Fibroblast of skin of back (primary cell): ENCODE results near the gene IAH1. TPM values are rescaled to one million over a fixed set of nuclear protein-coding genes. Genes with fewer than 3 reads are reported as not detected.
A peak's percentile ranks its signal among the peaks of the same experiment; 100 is the strongest.

Experiments used
- DNase-seq: peaks from one replicate; pipeline ENCODE4 v3.0.0-alpha.2; 2013
- polyA plus RNA-seq, 2 experiments: library from polyadenylated mRNA; unstranded; fragments of 120-200 nt; gene quantifications; one replicate each; pipeline ENCODE4 v1.2.1, GENCODE V29; 2013; ENCODE audit not compliant: insufficient read length in 2 of 2

The IAH1 gene, protein sequence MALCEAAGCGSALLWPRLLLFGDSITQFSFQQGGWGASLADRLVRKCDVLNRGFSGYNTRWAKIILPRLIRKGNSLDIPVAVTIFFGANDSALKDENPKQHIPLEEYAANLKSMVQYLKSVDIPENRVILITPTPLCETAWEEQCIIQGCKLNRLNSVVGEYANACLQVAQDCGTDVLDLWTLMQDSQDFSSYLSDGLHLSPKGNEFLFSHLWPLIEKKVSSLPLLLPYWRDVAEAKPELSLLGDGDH
- 57.4 TPM for polyA plus RNA-seq (2013, experiment 1 of 2; ENCODE audit: insufficient read length)
- 77.7 TPM for polyA plus RNA-seq (2013, experiment 2 of 2; ENCODE audit: insufficient read length)

DNA sequence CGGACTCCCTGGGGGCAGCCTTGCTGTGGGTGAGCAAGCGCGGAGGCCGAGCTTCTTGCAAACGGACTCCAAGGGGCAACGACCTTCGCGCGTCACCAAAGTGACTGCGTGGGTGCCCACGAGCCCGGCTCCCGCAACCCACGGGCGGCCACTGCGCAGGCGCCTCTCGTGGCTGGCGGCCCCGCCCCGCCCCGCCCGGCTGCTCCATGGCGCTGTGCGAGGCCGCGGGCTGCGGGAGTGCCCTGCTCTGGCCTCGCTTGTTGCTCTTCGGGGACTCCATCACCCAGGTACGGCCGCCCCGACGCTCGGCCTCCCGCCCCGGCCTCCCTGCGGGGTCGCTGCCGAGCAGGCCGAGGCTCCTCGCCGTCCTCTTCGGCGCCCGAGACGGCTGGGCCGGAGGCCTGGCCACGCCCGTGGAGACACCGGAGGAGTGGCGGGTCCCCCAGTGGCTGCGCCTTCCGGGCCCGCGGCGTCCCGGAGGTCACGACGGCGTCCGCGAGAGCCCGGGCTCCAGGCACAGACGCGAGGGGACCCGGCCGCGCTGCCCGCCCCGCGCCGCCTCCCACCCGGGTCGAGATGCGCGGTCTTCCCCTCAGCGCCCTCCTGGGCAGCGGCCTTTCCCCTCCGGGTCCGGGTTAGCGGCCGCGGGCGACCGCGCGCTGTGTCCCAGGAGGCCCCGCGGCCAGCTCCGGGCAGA is at the start of gene IAH1:
Gene IAH1, plus strand, starts transcription at position 191 of the 697 bp plus-strand sequence. Its CDS starts 16 bp downstream, at position 207.
- DNase-seq, result peak; percentile 53

DNA sequence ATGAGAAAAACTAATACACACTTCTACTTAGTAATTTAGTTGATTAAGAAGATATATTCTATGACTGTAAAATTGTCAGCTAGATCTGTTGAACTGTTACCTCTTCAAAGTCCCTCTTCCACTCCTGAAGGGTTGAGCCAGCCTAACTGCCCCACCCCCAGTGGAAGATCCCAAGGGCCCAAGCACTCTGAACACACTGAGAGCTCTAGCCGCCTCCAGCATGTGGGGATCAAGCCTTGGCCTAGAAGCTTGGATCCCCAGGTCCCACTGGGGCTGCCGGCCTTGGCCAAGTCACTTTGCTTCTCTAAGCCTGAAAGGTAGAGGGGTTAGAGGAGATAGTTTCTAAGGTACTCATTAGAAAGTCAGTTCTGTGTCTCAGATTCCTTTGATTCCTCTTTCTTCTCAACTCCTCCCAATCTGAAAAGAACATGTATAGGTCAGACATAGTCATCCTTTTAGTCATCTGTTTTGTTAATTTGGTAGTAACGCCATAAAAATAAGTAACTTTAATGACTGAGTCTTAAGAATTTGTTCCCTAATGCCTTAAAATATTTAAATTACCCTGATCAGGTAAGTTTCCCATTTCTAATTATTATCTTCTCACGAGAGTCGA is 45.3 kb upstream of the IAH1 start:
- no peak for DNase-seq

DNA sequence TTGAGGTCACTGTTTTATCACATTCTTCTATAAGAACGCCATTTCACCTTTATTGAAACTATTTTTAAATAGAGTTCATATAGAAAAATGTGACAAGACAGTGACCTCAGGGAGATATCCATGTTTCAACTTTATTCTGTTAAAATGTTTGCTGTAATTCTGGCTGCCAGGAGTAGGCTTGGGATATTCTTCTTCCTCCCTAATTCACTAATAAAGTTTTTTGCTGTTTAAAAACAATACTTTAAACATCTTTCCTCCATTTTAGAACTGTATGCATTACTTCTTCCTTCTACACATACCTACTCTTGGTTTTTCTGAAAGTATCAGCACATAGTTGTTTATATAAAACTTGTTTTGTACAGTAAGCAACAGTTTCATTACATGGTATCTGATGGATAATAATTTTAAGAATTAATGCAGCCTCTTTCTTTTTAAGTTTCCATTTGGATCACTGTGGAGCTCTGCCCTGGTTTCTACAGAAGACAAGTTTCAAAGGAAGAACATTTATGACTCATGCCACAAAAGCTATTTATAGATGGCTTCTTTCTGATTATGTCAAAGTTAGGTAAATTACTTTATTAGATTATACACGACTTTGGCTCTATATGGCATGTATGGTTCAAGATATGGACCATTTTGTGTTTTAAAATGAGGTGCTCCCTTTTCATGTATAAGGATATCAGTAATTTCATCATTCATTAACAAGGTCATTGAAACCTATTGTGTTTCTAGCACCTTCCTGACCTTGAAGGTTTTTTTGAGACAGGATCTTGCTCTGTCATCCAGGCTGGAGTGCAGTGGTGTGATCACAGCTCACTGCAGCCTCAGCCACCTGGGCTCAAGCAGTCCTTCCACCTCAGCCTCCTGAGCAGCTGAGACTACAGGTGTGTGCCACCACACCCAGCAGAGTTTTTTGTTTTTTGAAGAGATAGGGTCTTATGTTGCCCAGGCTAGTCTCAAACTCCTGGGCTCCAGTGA is 43.7 kb upstream of the IAH1 start:
- peak; percentile 35 for DNase-seq

DNA sequence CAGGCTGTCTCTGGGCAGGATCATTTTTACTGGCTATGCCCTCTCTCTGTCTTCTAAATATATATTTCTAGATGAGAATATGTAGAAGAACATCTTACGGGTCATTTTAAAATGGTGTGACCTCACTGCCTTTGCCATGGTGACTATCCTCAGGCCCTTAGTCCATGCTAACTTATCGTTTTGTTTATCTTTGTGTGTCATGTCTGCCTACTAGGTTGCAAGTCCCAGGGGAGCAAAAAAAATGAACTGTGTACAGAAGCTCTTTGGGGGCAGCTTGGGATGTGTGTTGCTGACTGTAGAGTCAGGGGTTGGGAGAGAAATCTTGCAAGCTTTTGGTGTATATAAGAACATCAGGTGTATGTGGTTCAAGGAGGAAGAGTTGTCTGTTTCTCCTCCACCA is 39.9 kb upstream of the IAH1 start:
- peak; percentile 73 for DNase-seq

DNA sequence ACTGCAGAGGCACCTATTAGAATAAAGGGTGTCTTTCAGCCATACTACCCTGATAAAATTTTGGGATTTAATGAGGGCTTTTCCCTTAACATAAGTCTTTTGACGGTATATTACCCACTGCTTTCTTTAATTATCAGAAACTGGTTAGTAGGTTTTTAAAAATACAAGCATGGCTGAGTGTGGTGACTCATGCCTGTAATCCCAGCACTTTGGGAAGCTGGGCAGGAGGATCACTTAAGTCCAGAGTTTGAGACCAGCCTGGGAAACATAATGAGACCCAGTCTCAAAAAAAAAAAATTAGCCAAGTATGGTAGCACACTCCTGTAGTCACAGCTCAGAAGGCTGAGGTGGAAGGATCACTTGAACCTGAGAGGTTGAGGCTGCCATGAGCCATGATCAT is 34.8 kb upstream of the IAH1 start:
- DNase-seq, result peak; percentile 32

DNA sequence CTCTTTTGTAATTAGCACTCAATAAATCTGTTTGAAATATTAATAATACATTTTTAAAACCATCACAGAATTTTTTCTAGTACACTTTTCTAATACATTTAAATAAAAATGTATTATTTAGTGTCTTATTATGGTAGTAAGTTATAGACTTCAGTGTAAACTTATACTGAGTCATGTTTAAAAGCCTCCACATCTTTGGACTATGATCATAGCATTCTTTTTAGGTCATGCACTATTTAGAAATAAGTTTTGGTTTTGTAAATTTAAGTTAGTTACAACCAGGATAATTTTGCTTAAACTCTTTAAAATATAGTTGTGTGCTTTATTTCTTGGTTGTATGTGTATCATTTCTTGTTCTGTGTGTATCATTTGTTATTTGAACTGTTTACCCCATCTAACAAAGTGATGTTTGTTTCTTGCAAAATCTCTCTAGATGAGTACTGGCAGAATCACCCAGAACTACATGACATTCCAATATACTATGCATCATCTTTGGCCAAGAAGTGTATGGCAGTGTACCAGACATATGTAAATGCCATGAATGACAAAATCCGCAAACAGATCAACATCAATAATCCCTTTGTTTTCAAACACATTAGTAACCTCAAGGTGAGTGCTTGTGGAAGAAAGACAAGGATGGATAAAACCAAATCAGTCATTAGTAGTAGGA is 34.2 kb upstream of the IAH1 start:
- peak; percentile 59 for DNase-seq

DNA sequence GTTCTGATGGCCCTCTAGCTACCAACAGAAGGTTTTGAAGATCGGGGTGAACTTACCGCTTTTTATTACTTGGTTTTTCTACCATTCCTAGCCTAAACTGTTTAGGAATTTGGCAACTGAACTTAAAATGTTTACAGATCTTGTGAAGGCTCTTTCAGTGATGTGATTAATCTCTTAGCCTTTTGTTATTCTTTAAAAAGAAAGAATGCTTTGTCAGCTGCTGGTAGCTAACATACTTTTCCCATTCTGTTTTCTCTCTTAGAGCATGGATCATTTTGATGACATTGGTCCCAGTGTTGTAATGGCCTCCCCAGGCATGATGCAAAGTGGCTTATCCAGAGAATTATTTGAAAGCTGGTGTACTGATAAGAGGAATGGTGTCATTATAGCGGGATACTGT is 32.8 kb upstream of the IAH1 start:
- peak; percentile 30 for DNase-seq

DNA sequence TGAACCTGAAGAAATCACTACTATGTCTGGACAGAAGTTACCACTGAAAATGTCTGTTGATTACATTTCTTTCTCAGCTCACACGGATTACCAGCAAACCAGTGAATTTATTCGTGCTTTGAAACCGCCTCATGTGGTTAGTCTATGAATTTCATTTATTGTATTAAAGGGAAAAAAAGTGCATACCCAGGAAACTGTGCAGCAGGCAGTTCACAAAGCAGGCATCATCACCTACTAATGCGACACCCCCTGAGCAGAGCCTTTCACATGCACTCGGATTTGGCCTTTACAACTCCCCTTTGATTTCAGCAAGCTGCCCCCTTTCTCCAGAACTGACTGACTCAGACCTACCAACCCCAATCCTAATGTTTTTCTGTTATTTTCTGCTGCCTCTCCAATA is 30.8 kb upstream of the IAH1 start:
- DNase-seq, result no peak

DNA sequence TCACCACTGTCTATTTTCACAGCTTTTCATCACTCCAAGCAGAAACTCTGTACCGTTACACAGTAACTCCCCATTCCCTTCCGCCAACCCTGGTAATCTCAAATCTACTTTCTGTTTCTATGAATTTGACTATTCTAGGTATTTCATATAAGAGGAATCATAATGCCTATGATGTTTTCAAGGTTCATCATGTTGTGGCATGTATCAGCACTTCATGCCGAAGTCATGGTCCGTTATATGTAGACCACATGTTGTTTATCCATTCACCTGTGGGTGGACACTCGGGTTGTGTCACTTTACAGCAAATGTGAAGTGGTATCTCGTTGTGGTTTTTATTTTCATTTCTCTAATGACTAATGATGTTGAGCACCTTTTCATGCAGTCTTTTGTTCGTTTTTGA is 29.3 kb upstream of the IAH1 start:
- no peak for DNase-seq

DNA sequence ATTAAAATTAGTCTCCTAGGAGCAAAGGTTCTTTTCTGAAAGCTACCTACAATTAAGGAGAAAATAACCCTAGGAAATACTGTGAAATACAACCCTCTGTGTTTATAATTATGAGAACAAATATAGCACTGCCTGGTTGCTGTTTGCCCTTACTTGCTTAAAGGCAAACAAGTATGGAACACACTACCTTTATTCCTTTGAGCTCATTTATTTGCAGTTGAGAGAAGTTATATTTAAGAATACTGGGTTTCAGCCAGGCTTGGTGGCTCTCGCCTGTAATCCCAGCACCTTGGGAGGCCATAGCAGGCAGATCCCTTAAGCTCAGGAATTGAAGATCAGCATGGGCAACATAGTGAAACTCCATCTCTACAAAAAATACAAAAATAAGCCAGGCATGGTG is 23.1 kb upstream of the IAH1 start:
- no peak for DNase-seq

DNA sequence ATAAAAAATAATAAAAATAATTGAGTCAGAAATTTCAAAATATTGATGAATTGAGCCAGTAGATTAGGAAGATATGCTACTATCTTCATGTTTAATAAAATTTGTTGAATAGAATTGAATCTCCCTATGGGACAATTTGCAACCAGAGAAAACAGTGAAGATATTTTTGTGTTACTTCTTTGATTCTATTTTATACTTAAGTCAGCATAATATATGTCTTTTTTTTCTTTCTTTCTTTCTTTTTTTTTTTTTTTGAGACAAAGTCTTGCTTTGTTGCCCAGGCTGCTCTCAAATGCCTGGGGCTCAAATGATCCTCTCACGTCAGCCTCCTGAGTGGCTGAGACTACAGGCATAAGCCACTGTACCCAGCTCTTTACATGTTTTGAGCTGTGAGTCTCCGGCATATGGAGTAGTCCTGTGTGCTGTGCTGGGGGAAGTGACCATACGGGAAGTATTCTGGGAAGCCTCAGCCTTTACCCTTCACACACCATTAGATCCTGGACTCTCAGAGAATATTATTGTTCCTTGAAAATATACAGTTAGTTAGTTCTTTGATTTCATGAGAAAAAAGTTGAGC is 13.8 kb upstream of the IAH1 start:
- no peak for DNase-seq

DNA sequence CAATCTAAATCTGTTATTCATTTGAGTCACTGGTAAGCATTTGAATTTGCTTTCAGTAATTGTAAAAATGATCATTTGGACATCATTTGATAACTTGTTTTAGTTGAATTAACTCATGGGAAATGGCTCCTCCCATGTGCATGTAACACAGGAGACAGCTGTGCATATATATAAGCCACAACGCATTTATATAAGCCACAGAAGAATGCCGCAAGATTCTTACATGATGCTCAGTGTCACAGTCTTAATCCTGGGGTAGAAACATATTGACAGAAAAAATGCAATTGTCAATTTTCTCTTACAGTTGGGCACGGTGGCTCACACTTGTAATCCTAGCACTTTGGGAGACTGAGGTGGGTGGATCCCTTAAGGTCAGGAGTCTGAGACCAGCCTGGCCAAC is 13.3 kb upstream of the IAH1 start:
- no peak for DNase-seq

DNA sequence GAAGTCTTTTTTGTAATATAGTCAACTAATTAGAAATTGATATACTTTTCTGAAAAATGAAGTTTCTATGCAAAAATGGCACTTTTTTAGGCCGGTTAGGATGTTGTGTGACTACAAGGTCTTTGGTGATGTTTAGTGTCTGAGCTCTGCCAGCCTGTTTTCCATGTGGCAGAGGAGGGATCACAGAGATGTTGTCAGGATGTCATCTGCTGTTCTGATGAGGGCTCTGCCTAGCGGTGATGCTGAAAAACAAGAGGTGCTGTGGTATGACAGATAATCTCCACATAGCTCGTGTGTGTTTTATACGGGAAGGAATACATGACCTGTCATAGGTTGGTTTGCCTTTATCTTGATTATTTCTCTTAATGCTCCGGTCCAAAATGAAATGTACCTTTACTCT is 12.0 kb upstream of the IAH1 start:
- DNase-seq, result no peak

DNA sequence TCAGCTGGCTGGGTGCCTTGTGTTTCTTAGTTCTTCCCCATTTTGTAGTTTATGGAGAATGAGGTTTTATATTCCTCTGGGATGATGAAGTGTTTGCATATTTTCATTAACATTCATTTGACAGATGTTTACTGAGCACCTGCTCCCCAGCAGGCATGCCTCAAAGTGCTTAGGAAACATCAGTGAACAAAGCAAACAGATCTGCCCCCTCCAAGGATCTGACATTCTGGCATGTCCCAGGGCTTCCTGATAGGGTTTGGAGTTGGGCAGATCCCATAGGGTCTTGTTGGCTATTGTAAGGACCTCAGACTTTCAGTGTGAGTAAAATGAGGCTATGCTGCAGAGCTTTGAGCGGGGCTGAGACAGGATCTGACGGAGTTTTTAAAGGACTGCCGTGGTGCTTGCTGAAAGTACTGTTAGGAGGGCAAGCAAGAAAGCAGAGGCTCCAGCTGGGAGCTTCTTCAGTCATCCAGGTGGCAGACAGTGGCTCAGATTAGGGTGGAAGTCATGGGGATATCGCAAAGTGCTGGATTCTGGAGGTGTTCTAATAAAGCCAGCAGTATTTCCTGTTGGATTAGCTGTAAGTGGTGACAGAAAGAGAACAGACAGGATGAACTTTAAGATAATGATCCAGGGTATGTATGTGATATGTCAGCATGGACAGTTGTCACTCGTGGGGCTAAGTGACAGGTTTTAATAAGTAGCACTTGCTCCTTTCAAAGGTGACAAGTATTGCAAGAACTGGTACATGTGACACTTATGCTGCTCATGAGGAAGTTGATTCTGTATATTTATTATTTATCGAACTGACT is 11.3 kb upstream of the IAH1 start:
- DNase-seq, result no peak

DNA sequence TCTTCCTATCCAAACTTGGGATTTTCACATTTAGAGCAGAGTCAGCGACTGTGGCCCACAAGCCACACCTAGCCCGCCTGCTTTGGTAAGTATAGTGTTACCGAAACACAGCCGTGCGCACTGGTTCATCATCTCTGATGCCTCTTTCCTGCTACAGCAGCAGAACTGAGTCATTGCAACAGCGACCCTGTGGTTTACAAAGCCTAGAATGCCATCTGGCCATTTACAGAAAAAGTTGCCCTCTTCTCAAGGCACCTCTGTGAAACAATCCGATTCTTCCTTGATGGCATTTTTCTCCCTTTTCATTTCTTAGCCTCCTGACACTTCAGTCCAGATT is 10.7 kb upstream of the IAH1 start:
- no peak for DNase-seq

DNA sequence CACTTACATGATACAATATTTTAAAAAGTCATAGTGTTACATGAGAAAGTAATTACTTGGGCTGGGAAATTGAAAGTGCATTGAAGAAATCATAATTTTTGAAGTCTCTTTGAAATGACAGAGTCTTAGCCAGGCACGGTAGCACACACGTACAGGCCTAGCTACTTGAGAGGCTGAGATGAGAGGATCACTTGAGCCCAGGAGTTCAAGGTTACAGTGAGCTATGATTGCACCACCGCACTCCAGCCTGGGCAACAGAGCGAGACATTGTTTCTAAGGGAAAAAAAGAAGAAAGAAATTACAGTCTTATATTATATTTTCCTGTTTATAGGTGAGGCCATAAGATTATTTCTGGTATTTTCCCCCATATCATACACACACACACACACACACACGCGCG is 9.2 kb upstream of the IAH1 start:
- DNase-seq, result no peak

DNA sequence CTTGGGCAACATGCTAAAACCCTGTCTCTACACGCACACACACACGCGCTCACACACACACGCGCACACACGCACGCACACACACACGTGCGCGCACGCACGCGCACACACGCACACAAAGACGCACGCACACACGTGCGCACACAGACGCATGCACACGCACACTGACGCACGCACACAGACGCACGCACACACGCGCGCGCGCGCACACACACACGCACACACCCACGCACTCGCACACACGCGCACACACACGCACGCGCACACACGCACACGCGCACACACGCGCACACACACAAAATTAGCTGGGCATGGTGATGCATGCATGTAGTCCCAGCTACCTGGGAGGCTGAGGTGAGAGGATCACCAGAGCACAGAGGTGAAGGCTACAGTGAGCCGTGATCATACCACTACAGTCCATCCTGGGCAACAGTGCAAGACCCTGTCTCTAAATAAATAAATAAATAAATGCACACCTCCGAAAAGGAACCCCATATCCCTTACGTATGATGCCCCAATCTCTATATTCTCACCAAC is 8.1 kb upstream of the IAH1 start:
- no peak for DNase-seq

DNA sequence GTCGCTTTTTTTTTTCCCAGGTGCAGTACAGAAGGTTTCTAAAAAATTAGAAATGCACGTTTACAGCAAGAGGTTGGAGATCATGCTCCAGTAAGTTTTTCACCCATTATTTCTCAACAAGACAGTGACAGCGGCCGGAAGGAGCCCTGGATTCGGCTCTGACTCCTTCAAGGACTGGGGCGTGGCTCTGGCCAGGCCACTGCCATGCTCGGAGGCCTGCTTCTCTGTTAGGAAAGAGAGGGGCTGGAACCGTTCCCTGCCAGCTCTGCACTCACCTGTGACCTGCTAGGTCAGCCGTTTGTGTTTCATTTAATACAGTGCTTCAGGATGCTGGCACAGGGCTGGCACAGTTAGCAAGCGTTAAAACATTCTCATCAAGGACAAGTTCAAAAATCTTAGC is 6.7 kb upstream of the IAH1 start:
- DNase-seq, result no peak

DNA sequence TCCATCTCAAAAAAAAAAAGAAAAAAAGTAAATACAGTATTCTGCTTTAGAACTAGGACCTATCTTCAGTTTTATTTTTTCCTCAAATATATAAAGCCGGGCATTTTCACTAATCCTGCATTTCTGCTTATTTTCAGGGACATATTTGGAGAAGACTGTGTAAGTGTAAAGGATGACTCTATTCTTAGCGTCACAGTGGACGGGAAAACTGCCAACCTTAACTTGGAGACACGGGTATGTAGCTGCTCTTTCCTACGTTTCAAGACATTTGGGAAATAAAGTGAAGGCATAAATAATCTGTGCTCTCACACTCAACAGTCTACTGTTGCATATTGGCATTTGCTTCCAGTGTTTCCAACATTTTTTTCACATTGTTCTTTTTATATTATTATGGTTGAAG is 3.1 kb upstream of the IAH1 start:
- no peak for DNase-seq

DNA sequence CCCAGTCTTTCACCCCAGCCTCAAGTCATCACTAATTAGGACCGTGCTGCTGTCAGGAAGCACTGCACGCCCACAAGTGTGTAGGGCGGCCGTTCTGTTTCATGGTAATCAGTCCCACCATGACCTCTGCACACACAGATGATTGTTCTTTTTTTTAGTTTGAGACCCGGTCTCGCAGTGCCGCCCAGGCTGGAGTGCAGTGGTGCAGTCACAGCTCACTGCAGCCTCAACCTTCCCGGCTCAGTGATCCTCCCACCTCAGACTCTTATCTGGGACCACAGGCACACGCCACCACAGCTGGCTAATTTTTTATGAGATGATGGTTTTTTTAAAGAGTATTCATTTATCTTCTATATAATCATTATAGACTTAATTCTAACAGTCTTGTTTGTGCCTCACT is 1.8 kb upstream of the IAH1 start:
- no peak for DNase-seq
